ENCODE data around the gene WDR53. TPM values are rescaled to one million over a fixed set of nuclear protein-coding genes. Genes with fewer than 3 reads are reported as not detected.

WDR53 gene
- total and polyA plus RNA-seq, 9 of the 15 experiments (the other 6 are each of a cell fraction or from before 2014, with no cell fraction given) = 13.0 to 34.5 (median 20.9) TPM

DNA sequence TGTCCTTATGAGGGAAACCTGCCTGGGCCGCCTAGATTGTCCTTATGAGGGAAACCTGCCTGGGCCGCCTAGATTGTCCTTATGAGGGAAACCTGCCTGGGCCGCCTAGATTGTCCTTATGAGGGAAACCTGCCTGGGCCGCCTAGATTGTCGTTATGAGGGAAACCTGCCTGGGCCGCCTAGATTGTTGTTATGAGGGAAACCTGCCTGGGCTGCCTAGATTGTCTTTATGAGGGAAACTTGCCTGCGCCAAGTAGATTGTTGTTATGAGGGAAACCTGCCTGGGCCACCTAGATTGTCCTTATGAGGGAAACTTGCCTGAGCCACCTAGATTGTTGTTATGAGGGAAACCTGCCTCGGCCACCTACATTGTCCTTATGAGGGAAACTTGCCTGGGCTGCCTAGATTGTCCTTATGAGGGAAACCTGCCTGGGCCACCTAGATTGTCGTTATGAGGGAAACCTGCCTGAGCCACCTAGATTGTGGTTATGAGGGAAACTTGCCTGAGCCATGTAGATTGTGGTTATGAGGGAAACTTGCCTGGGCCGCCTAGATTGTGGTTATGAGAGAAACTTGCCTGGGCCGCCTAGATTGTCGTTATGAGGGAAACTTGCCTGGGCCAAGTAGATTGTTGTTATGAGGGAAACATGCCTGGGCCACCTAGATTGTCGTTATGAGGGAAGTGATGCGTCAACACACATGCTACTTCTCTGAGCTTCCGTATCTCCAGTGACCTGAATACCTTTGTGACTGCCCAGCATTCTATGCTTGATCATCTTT is 56.5 kb downstream of the WDR53 start (continued):
- peak; percentile 64 to 90; a peak in 3 of 4 replicates for TF ChIP-seq RCOR1 (IDR thresholded peaks at IDR 0.05; ENCODE audit: borderline replicate concordance in 1 of 2, low read depth in 2 of 2, low read length in 2 of 2)
- TF ChIP-seq, protein P1, sequence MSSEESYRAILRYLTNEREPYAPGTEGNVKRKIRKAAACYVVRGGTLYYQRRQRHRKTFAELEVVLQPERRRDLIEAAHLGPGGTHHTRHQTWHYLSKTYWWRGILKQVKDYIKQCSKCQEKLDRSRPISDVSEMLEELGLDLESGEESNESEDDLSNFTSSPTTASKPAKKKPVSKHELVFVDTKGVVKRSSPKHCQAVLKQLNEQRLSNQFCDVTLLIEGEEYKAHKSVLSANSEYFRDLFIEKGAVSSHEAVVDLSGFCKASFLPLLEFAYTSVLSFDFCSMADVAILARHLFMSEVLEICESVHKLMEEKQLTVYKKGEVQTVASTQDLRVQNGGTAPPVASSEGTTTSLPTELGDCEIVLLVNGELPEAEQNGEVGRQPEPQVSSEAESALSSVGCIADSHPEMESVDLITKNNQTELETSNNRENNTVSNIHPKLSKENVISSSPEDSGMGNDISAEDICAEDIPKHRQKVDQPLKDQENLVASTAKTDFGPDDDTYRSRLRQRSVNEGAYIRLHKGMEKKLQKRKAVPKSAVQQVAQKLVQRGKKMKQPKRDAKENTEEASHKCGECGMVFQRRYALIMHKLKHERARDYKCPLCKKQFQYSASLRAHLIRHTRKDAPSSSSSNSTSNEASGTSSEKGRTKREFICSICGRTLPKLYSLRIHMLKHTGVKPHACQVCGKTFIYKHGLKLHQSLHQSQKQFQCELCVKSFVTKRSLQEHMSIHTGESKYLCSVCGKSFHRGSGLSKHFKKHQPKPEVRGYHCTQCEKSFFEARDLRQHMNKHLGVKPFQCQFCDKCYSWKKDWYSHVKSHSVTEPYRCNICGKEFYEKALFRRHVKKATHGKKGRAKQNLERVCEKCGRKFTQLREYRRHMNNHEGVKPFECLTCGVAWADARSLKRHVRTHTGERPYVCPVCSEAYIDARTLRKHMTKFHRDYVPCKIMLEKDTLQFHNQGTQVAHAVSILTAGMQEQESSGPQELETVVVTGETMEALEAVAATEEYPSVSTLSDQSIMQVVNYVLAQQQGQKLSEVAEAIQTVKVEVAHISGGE (CRISPR knock-in tag; IDR thresholded peaks at IDR 0.05) = peak in 1 of 3 experiments; percentile 67; a peak in 2 of 6 replicates
- TF ChIP-seq ARID1B (IDR thresholded peaks at IDR 0.05) = peak; percentile 95
- peak; percentile 70 for TF ChIP-seq NFE2 (IDR thresholded peaks at IDR 0.05; ENCODE audit: low read depth)
- TF ChIP-seq SMARCA4 (IDR thresholded peaks at IDR 0.05) = peak; percentile 75
- TF ChIP-seq DPF2 (IDR thresholded peaks at IDR 0.05) = peak; percentile 88
- TF ChIP-seq LEF1 (IDR thresholded peaks at IDR 0.05) = peak; percentile 24; the same call in 1 of the 2 replicates
- TF ChIP-seq, protein P2, sequence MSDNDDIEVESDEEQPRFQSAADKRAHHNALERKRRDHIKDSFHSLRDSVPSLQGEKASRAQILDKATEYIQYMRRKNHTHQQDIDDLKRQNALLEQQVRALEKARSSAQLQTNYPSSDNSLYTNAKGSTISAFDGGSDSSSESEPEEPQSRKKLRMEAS (CRISPR knock-in tag; IDR thresholded peaks at IDR 0.05) = peak; percentile 47; the same call in 1 of the 2 replicates
- TF ChIP-seq CBX3 (IDR thresholded peaks at IDR 0.05; ENCODE audit: borderline replicate concordance in 1 of 2, low read length in 2 of 2) = peak in 1 of 2 experiments; percentile 58; a peak in 1 of 3 replicates
- TF ChIP-seq, protein P3, sequence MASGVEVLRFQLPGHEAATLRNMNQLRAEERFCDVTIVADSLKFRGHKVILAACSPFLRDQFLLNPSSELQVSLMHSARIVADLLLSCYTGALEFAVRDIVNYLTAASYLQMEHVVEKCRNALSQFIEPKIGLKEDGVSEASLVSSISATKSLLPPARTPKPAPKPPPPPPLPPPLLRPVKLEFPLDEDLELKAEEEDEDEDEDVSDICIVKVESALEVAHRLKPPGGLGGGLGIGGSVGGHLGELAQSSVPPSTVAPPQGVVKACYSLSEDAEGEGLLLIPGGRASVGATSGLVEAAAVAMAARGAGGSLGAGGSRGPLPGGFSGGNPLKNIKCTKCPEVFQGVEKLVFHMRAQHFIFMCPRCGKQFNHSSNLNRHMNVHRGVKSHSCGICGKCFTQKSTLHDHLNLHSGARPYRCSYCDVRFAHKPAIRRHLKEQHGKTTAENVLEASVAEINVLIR (CRISPR knock-in tag; IDR thresholded peaks at IDR 0.05) = peak; percentile 21; the same call in 1 of the 2 replicates
- TF ChIP-seq, protein P4, sequence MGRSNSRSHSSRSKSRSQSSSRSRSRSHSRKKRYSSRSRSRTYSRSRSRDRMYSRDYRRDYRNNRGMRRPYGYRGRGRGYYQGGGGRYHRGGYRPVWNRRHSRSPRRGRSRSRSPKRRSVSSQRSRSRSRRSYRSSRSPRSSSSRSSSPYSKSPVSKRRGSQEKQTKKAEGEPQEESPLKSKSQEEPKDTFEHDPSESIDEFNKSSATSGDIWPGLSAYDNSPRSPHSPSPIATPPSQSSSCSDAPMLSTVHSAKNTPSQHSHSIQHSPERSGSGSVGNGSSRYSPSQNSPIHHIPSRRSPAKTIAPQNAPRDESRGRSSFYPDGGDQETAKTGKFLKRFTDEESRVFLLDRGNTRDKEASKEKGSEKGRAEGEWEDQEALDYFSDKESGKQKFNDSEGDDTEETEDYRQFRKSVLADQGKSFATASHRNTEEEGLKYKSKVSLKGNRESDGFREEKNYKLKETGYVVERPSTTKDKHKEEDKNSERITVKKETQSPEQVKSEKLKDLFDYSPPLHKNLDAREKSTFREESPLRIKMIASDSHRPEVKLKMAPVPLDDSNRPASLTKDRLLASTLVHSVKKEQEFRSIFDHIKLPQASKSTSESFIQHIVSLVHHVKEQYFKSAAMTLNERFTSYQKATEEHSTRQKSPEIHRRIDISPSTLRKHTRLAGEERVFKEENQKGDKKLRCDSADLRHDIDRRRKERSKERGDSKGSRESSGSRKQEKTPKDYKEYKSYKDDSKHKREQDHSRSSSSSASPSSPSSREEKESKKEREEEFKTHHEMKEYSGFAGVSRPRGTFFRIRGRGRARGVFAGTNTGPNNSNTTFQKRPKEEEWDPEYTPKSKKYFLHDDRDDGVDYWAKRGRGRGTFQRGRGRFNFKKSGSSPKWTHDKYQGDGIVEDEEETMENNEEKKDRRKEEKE (IDR thresholded peaks at IDR 0.05; ENCODE audit: borderline replicate concordance in 1 of 2, control insufficient read depth in 1 of 2, low read depth in 2 of 2, low read length in 1 of 2) = 0 out of 4 replicates have a peak, but pooled peaks of 1 of the 2 experiments have one; percentile 35
- TF ChIP-seq, protein P5, sequence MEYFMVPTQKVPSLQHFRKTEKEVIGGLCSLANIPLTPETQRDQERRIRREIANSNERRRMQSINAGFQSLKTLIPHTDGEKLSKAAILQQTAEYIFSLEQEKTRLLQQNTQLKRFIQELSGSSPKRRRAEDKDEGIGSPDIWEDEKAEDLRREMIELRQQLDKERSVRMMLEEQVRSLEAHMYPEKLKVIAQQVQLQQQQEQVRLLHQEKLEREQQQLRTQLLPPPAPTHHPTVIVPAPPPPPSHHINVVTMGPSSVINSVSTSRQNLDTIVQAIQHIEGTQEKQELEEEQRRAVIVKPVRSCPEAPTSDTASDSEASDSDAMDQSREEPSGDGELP (CRISPR knock-in tag; IDR thresholded peaks at IDR 0.05; ENCODE audit: borderline replicate concordance) = peak; percentile 51; the same call in 1 of the 2 replicates
- TF ChIP-seq, protein P6, sequence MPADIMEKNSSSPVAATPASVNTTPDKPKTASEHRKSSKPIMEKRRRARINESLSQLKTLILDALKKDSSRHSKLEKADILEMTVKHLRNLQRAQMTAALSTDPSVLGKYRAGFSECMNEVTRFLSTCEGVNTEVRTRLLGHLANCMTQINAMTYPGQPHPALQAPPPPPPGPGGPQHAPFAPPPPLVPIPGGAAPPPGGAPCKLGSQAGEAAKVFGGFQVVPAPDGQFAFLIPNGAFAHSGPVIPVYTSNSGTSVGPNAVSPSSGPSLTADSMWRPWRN (IDR thresholded peaks at IDR 0.05; ENCODE audit: low read depth) = peak; percentile 41; the same call in 1 of the 2 replicates
- peak; percentile 90 for TF ChIP-seq FOSL1 (tag; conservative IDR thresholded peaks at IDR 0.05)
- peak; percentile 52; the same call in 1 of the 2 replicates for TF ChIP-seq CXXC5 (CRISPR knock-in tag; IDR thresholded peaks at IDR 0.05)
- TF ChIP-seq SOX6 (IDR thresholded peaks at IDR 0.05) = peak; percentile 91
